Testis (tissue), 2 donors: ENCODE measurements around the gene MAPRE2.

Source experiments
- CTCF ChIP-seq, 3 experiments: fragments of 450-650 bp in 2 of 3; fragments of 200-600 bp in 1 of 3; sonication (generic) in 1 of 3; IDR thresholded peaks; one replicate each; pipeline ENCODE4 v1.5.1; 2016 to 2019; ENCODE audit warnings: antibody characterized with exemption in 3 of 3, mild to moderate bottlenecking in 2 of 3, moderate library complexity in 1 of 3
- POLR2A ChIP-seq: fragments of 450-650 bp; IDR thresholded peaks from one replicate; pipeline ENCODE4 v1.6.1; 2017; ENCODE audit warnings: antibody characterized with exemption, mild to moderate bottlenecking, moderate library complexity

- no peak for TF ChIP-seq CTCF (IDR thresholded peaks at IDR 0.05)
- TF ChIP-seq POLR2A, result no peak
Observed at GRCh38 chr18:35179906-35180305, 138.7 kb downstream of the MAPRE2 start.
